Activated T-helper 2 cell treated with anti-CD3 and anti-CD28 coated beads, Interferon-gamma antibody, Interleukin-2, Interleukin-4, amounts not matched to agents 10 μg/mL and 5 μg/mL and 100 μg/mL, durations not matched to agents 14 hours and 24 hours and 36 hours (primary cell): ENCODE data around the gene ACBD6. TPM values are rescaled to one million over a fixed set of nuclear protein-coding genes. Genes with fewer than 3 reads are reported as not detected.

Experiments used
- DNase-seq: peaks from one replicate; pipeline ENCODE4 v3.0.0; 2021; ENCODE audit warnings: low spot score
- H3K27ac Mint-ChIP-seq: one replicate; pipeline ENCODE4 v1.8.0; 2021; ENCODE audit warnings: mixed read lengths
- H3K27me3 Mint-ChIP-seq: one replicate; pipeline ENCODE4 v1.8.0; 2021; ENCODE audit warnings: low read depth, mixed read lengths
- H3K36me3 Mint-ChIP-seq: one replicate; pipeline ENCODE4 v1.8.0; 2021; ENCODE audit warnings: low read depth, mixed read lengths
- H3K4me1 Mint-ChIP-seq: one replicate; pipeline ENCODE4 v1.8.0; 2021; ENCODE audit warnings: low read depth, mixed read lengths
- H3K4me3 Mint-ChIP-seq: one replicate; pipeline ENCODE4 v1.8.0; 2021; ENCODE audit warnings: low read depth, mild to moderate bottlenecking, moderate library complexity, mixed read lengths
- H3K9me3 Mint-ChIP-seq: one replicate; pipeline ENCODE4 v1.8.0; 2021; ENCODE audit warnings: mixed read lengths
- intact Hi-C: fragments of 100-400 bp; cut with micrococcal nuclease; formaldehyde crosslinking; loops from one replicate; pipeline ENCODE4 v1.15.1; 2023
- total RNA-seq: library from RNA; stranded (reverse); gene quantifications from 2 replicates; pipeline ENCODE4 v1.2.3, GENCODE V29; 2022

ACBD6 gene
- total RNA-seq, 1 donor from 2014 or later, result 48.9 TPM

DNA sequence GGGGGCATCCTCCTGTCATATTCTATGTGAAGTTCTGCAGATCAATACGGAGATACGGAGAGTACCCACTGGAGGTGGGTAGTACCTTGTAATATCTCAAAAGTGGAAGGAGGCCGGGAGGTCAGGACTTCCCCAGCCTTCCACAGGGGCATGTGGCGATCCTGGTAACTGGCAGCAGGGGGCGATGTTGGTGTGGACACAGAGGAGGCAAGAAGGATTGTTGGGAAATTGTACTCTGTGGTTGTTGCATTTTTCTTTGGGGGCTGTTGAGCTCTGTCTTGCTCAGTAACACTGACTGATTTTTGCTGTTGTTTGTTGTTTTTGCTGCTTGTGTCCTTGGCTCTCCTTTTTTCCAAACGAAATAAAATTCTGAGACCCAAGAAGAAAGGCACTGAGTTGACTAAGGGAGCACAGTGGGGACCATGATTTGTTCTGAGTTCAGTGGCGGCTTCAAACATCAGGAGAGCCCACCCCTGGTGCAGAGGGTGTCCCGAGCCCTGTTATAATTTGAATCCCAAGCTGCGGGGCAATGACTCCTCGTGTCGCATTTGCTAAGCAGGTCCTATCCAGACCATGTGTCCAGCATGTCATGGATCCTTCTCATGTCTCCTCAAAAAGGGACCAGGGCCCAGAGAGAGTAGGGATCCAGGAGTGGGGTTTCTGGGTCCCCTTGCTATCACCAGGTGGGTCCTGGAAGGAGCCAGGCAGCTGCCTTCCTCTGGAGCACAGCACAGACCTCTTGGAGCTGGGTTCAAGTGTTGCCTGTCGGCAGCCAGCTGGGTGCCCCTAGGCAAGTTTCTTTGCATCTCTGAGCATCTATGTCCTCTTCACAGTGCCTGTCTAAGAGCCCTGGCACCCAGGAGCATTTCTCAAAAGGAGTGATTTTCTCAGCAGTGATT, 249.5 kb downstream of the ACBD6 start:
- H3K4me1 Mint-ChIP-seq, result no peaks in the 10 kb centered on the region
- H3K4me3 Mint-ChIP-seq, result no peak overlapping the region
- DNase-seq, result peak; percentile 55
- H3K36me3 Mint-ChIP-seq, result no peaks in the 10 kb centered on the region
- no peaks in the 10 kb centered on the region for H3K9me3 Mint-ChIP-seq
- intact Hi-C loops, result loop anchor here (1.0 kb wide), 3 partner anchors 163 to 229 kb away; no protein-coding TSS in a partner anchor
- H3K27ac Mint-ChIP-seq, result no peak overlapping the region
- H3K27me3 Mint-ChIP-seq, result peaks cover 4% of the 10 kb centered on the region

DNA sequence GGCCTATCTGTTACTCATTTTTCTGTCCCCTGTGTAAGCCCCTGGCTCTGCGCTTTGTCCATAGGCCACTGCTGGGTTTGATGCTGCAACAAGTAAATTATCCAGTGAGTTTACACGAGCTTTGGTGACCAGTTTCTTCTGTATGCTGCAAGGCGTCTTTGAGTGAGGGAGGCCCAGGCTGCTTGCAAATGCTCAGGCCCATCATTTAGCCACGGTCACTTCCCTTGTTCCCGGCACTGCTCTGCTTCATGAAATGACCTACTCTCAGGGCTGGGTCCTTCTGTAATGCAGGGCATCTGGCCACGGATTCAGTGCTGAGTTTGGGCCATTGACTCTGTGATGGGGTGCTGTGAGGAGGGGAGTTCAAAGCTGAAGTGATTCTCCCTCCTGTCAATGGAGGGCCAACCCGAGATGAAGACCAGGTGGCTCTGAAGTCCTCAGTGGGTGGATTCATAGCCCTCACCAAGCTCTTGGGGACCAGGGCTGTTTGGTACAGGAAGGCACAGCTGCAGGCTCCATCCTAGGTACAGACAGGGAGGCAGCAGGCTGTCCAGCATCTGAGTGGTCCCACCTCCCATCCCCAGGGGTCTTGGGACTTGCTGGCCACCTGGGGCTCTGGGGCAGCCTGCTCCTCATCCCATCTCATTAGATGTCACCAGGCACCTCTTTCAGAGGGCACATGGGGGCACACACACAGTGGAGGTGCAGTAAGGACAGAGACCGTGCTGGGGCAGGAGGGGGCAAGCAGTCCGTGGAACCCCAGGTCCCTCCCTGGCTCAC, 250.7 kb downstream of the ACBD6 start:
- DNase-seq, result no peak
- Mint-ChIP-seq H3K36me3 (no peaks in the 10 kb centered on the region), H3K4me1 (peaks cover 3% of the 10 kb centered on the region), H3K27me3 (peaks cover 4% of the 10 kb centered on the region), H3K4me3 (no peak overlapping the region), H3K27ac (no peak overlapping the region), H3K9me3 (no peaks in the 10 kb centered on the region)
- intact Hi-C loops, result loop anchor here (1.0 kb wide), 3 partner anchors 165 to 231 kb away; no protein-coding TSS in a partner anchor

DNA sequence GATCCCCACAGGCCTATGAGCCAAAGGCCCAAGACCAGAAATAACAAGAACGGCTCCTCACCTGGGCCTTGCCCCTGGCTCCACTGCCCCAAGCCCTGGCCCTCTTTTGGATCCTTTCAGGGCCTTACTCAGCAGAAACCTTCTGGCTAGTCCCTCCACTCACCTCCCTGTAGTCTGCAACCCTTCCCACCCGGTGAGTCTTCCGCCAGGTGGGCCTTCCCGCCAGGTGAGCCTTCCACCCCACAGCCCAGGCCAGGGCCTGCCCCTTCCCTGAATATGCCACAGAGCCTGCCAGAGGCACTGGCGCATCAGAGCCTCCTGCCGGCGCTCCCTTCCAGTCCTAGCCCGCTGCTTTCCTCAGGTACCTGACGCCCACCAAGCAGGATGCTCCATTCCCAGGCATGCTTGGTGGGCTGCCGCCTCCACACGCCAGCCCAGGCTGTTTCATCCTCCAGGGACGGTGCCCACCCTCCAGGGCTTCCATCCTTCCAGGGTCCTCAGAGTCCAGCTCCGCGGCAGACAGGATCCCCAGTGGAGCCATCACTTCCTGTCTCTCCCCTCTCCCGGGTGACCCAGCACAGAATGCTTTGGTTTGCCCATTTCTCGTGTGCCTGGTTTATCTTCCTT, 251.4 kb downstream of the ACBD6 start:
- DNase-seq, result no peak
- intact Hi-C loops, result no loop called here
- H3K36me3 Mint-ChIP-seq, result no peaks in the 10 kb centered on the region
- H3K27me3 Mint-ChIP-seq, result peaks cover 4% of the 10 kb centered on the region
- no peak overlapping the region for H3K4me3 Mint-ChIP-seq
- H3K27ac Mint-ChIP-seq, result no peak overlapping the region
- H3K9me3 Mint-ChIP-seq, result no peaks in the 10 kb centered on the region
- H3K4me1 Mint-ChIP-seq, result peaks cover 5% of the 10 kb centered on the region

DNA sequence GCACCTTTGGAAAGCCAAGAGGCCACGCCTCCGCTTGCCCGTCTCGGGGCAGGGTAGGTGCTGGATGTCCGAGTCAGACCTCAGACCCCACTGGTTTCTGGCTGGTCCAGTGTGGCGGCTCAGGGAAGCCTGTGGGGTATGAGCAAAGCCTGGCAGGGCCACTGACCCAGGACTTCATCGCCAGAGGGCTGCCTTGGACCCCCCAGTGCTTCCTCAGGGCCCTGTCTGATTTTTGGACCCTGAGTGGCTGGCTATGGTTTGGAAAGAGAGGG, 251.9 kb downstream of the ACBD6 start:
- DNase-seq, result no peak
- intact Hi-C loops, result no loop called here
- no peaks in the 10 kb centered on the region for H3K36me3 Mint-ChIP-seq
- H3K27me3 Mint-ChIP-seq, result peaks cover 8% of the 10 kb centered on the region
- no peaks in the 10 kb centered on the region for H3K9me3 Mint-ChIP-seq
- H3K4me3 Mint-ChIP-seq, result no peak overlapping the region
- peaks cover 5% of the 10 kb centered on the region for H3K4me1 Mint-ChIP-seq
- no peak overlapping the region for H3K27ac Mint-ChIP-seq

DNA sequence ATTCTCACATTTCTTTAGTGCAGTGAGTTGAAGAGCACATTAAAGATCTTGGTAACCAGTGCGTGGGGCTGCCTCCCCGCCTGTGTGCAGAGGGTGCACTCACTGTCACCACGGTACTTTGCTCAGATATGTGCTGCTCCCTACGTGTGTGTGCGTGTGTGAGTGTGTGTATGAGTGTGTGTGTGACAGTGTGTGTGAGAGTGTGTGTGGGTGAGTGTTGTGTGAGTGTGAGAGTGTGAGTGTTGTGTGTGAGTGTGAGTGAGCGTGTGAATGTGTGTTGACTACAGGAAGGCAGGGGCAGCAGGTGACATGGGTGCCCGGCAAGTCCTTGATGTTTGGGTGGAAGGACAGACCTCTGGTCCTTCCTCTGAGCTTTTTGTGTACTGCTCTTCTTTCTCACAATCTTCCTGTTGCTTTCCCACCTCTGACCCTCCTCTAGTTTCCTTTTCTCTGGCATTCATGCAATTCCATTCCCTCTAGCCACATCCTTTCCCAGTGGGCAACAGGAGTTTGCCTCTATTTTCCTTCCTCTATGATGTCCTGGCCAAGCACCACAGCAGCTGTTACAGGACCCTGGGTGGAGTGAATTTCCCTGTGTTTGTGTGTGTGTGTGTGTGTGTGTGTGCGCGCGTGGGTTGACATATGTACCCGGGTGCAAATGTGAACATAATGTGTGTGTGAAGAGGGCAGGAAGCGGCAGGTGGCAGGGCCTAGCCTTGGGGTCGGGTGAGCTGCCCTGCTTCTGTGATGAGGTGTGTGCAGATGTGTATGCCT, 252.5 kb downstream of the ACBD6 start:
- peaks cover 5% of the 10 kb centered on the region for H3K4me1 Mint-ChIP-seq
- intact Hi-C loops, result no loop called here
- no peak overlapping the region for H3K4me3 Mint-ChIP-seq
- H3K36me3 Mint-ChIP-seq, result no peaks in the 10 kb centered on the region
- no peaks in the 10 kb centered on the region for H3K9me3 Mint-ChIP-seq
- no peak for DNase-seq
- H3K27ac Mint-ChIP-seq, result no peak overlapping the region
- H3K27me3 Mint-ChIP-seq, result peaks cover 9% of the 10 kb centered on the region

DNA sequence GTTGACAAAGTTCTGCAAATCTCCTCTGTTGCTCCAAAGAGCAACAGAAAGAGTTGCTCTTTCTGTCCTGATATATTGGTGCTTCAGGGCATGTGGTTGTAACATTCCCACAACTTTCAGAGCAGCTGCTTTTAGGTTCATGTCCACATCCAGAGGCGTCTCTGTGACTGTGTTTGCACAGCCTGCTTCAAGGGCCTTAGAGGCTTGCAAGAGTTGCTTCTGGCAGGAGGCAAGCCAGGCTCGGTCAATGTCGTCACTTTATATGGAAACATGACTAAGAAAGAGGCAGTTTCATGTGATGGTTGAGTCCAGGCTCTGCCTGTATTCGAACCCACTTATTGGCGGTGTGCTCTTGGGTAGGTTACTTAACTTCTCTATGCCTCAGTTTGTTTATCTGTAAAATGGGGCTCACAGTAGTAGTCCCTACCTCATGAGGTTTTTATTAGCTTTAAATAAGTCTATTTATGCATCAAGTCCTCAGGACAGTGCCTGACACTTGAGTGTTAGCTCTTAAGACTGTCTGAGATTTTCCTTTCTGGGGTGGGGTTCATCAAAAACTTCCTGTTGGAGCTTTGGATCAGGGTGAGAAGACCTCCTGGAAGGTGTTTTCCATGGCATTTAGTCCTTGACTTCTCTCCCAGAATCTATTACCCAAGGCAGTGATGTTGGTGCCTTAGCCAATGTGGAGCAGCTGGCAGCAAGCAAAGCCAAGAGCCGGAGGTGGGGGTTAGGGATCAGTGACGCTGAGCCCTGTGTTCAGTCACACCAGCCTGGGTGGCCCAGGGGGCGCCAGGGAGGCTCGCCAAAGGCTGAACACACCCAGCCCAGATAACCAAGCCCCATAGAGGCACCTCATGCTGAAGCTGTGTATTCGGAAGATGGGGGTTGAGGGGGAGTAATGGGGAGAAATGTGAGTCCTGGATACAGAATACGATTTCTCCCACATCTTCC, 253.4 kb downstream of the ACBD6 start:
- Mint-ChIP-seq H3K4me1 (peaks cover 5% of the 10 kb centered on the region), H3K27me3 (peaks cover 9% of the 10 kb centered on the region), H3K36me3 (no peaks in the 10 kb centered on the region), H3K9me3 (no peaks in the 10 kb centered on the region), H3K27ac (no peak overlapping the region), H3K4me3 (no peak overlapping the region)
- intact Hi-C loops, result no loop called here
- DNase-seq, result no peak

DNA sequence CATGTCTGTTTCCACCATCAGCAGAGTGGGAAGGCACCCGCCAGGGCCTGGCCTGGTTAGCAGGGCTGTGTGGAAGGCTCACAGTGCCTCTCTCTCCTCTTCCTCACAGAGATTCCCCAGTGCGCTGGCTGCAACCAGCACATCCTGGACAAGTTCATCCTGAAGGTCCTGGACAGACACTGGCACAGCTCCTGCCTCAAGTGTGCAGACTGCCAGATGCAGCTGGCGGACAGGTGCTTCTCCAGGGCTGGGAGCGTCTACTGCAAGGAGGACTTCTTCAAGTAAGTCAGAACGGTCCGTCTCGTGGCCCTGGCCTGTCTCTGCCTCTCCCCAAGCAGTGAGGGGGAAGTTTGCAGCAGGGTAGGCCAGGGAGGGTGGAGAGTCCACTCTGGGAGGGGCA, 254.2 kb downstream of the ACBD6 start:
- Mint-ChIP-seq H3K4me3 (no peak overlapping the region), H3K4me1 (peaks cover 5% of the 10 kb centered on the region), H3K27me3 (peaks cover 9% of the 10 kb centered on the region), H3K9me3 (no peaks in the 10 kb centered on the region), H3K27ac (no peak overlapping the region), H3K36me3 (no peaks in the 10 kb centered on the region)
- no peak for DNase-seq
- intact Hi-C loops, result no loop called here

DNA sequence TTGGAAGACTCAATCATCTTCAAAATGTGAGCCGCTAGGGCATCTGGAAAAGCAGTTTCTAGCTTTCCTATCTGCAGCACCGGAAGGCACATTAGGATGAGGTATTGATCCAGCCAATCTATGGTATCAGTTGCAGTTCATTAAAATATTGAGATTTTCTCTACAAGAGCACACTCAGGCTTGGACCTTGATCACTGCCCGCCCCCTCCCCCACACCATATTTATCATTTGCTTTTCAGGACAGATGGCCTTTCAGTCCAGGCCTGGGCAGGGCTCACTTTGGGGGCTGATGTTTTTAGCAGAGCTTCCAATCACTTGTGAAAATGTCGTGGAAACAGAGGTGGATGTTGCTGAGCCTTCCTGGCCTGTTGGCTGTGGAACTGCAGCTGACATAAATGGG, 254.8 kb downstream of the ACBD6 start:
- H3K4me3 Mint-ChIP-seq, result no peak overlapping the region
- H3K36me3 Mint-ChIP-seq, result no peaks in the 10 kb centered on the region
- DNase-seq, result no peak
- no peak overlapping the region for H3K27ac Mint-ChIP-seq
- intact Hi-C loops, result no loop called here
- no peaks in the 10 kb centered on the region for H3K9me3 Mint-ChIP-seq
- peaks cover 5% of the 10 kb centered on the region for H3K4me1 Mint-ChIP-seq
- H3K27me3 Mint-ChIP-seq, result peaks cover 7% of the 10 kb centered on the region

DNA sequence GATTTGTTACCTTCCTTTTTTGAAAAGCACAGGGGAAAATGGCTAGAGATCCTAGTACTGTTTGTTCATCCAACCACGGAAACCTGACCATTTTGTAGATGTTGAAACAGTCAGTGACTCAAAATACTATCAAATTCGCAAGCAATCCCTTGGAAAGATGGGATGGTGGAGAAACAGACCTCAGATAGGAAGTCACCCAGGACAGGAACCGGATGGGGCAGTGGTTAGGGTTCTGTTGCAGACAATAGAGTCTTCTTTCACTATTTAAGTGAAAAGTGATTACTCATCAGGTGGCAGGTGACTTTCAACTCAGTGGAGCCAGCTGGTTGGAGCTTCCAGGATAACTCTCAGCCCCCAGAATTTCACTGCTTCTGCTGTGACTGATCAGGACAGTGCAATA, 255.3 kb downstream of the ACBD6 start:
- H3K4me3 Mint-ChIP-seq, result no peak overlapping the region
- H3K9me3 Mint-ChIP-seq, result no peaks in the 10 kb centered on the region
- H3K27ac Mint-ChIP-seq, result no peak overlapping the region
- no peaks in the 10 kb centered on the region for H3K36me3 Mint-ChIP-seq
- intact Hi-C loops, result no loop called here
- peaks cover 5% of the 10 kb centered on the region for H3K4me1 Mint-ChIP-seq
- DNase-seq, result no peak
- peaks cover 12% of the 10 kb centered on the region for H3K27me3 Mint-ChIP-seq

DNA sequence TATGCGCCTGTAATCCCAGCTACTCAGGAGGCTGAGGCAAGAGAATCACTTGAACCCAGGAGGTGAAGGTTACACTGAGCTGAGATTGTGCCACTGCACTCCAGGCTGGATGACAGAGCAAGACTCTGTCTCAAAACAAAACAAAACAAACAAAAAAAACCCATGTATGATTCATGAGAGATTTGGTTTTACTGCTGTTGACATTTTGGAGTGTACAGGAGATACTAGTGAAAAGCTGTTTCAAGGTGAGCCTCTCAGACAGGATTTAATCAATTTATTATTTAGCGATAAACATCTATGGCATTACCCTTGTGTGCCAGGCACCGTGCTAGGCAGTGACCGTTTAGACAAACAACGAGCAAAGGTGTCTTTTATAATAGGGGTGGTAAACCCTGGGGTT, 255.8 kb downstream of the ACBD6 start:
- intact Hi-C loops, result no loop called here
- Mint-ChIP-seq H3K4me3 (no peak overlapping the region), H3K9me3 (no peaks in the 10 kb centered on the region), H3K4me1 (peaks cover 5% of the 10 kb centered on the region), H3K36me3 (no peaks in the 10 kb centered on the region), H3K27ac (no peak overlapping the region), H3K27me3 (peaks cover 15% of the 10 kb centered on the region)
- DNase-seq, result no peak

DNA sequence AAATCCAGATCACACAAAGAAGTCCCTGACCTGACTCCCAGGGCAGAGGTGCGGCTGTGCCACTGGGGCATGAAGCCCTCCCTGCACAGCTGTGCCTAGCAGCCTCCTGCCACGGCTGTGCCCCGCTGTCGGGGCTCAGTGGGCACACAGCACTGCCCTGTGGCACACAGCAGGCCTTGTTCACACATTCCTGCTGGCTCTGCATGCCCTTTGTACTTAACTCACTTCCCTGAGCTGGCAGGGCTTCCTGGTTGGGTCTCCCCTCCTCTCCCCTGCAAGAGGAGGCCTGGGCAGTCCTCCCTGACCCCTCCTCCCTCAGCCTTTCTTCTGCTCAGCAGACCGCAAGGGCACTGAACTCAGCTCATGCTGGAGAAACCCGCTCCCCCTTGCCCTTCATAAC, 257.5 kb downstream of the ACBD6 start:
- Mint-ChIP-seq H3K27me3 (peaks cover 30% of the 10 kb centered on the region), H3K4me3 (no peak overlapping the region), H3K36me3 (no peaks in the 10 kb centered on the region), H3K27ac (no peak overlapping the region), H3K4me1 (peaks cover 5% of the 10 kb centered on the region), H3K9me3 (no peaks in the 10 kb centered on the region)
- intact Hi-C loops, result no loop called here
- DNase-seq, result no peak
